DND-41 (cell line): ENCODE results near the gene SLC32A1.

Experiments used
- EZH2 ChIP-seq: IDR thresholded peaks from 3 replicates; pipeline ENCODE4 v1.6.1; 2012; ENCODE audit warnings: borderline replicate concordance, low read depth, mild to moderate bottlenecking, moderate library complexity, low read length, inconsistent platforms; ENCODE audit not compliant: severe bottlenecking
- TF ChIP-seq, protein P1 (sequence below): IDR thresholded peaks from 2 replicates; pipeline ENCODE4 v1.5.1; 2012; ENCODE audit warnings: borderline replicate concordance, low read length, moderate library complexity, mild to moderate bottlenecking; ENCODE audit not compliant: poor library complexity, severe bottlenecking; ENCODE audit errors: extremely low read depth

DNA sequence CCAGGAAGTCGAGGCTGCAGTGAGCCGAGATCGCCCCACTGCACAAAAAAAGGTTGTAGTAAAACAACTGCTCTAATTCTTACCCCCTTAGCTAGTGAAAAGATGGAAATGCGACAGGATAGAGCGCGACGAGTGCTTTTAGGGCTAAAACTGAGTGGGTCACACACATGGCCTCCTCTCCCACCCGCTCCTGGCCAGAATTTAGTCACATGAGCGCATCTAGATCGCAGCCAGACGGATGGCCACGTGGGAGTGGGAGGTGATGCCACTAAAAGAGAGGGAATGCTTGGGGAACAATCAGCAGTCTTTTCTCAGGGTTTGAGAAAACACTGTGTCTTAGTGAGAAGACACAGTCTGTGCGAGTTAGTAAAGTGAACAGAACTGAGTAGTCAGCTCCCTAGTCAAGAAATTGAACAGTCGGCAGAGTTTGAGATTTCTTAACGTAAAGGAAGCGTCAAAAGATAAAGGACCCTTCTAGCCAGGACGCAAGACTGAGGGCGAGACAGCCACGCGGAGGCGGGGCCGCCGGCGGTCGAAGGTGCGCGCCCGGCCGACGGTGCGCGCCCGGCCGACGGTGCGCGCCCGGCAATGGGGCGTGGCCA lies 23.3 kb downstream of the SLC32A1 start:
- TF ChIP-seq, protein P1, sequence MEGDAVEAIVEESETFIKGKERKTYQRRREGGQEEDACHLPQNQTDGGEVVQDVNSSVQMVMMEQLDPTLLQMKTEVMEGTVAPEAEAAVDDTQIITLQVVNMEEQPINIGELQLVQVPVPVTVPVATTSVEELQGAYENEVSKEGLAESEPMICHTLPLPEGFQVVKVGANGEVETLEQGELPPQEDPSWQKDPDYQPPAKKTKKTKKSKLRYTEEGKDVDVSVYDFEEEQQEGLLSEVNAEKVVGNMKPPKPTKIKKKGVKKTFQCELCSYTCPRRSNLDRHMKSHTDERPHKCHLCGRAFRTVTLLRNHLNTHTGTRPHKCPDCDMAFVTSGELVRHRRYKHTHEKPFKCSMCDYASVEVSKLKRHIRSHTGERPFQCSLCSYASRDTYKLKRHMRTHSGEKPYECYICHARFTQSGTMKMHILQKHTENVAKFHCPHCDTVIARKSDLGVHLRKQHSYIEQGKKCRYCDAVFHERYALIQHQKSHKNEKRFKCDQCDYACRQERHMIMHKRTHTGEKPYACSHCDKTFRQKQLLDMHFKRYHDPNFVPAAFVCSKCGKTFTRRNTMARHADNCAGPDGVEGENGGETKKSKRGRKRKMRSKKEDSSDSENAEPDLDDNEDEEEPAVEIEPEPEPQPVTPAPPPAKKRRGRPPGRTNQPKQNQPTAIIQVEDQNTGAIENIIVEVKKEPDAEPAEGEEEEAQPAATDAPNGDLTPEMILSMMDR = no peak
- no peak for TF ChIP-seq EZH2
